H1 (cell line): ENCODE measurements around the gene LPIN2. TPM values are rescaled to one million over a fixed set of nuclear protein-coding genes. Genes with fewer than 3 reads are reported as not detected.

Source experiments
- CREB1 ChIP-seq: IDR thresholded peaks from 2 replicates; pipeline ENCODE4 v1.6.1; 2012; ENCODE audit warnings: inconsistent platforms
- EZH2 ChIP-seq: fragments of 200-600 bp; sonication (generic); IDR thresholded peaks from 2 replicates; pipeline ENCODE4 v1.7.1; 2012; ENCODE audit warnings: low read depth, mild to moderate bottlenecking, moderate library complexity, low read length, inconsistent platforms; ENCODE audit not compliant: severe bottlenecking
- GTF2F1 ChIP-seq: IDR thresholded peaks from 2 replicates; pipeline ENCODE4 v1.6.1; 2012; ENCODE audit warnings: low read depth, low read length, improper control_type of control experiment, borderline replicate concordance
- HDAC2 ChIP-seq, 2 experiments: fragments of 300-600 bp in 1 of 2; sonication (generic) in 1 of 2; IDR thresholded peaks; 2 replicates each; pipeline ENCODE4 v1.6.1; 2011 to 2012; ENCODE audit warnings: low read depth in 2 of 2, low read length in 2 of 2, mild to moderate bottlenecking in 2 of 2, moderate library complexity in 2 of 2, borderline replicate concordance in 1 of 2, inconsistent platforms in 1 of 2
- POLR2AphosphoS5 ChIP-seq: IDR thresholded peaks from 2 replicates; pipeline ENCODE4 v1.6.1; 2011; ENCODE audit warnings: low read depth, low read length
- SIRT6 ChIP-seq: IDR thresholded peaks from one replicate; pipeline ENCODE4 v1.7.1; 2012; ENCODE audit warnings: low read length, inconsistent platforms
- SRF ChIP-seq: IDR thresholded peaks from 2 replicates; pipeline ENCODE4 v1.6.1; 2011; ENCODE audit warnings: mild to moderate bottlenecking, low read depth, low read length, moderate library complexity
- polyA plus RNA-seq, 7 experiments: library from polyadenylated mRNA; depleted of rRNA in 3 of 7; stranded (reverse) in 5 of 7; unstranded in 2 of 7; fragments of >200 nt in 5 of 7; fragments of 200-250 nt in 2 of 7; gene quantifications; 1 replicate in 5 of 7; 2 replicates in 1 of 7; 4 replicates in 1 of 7; pipeline versions ENCODE4 v1.2.1 to v1.2.3, GENCODE V29; 2011 to 2013; ENCODE audit warnings: missing spikeins in 2 of 7, mixed read lengths in 2 of 7
- total RNA-seq: library from RNA; stranded (reverse); fragmentation: NEBNext Ultra II Directional; extraction: Animal tissue kit (Norgen Biotek cat#: 25700); gene quantifications from 2 replicates; pipeline ENCODE4 v1.2.1, GENCODE V29; 2021
- TF ChIP-seq, protein P1 (sequence below): fragments of 300-600 bp; sonication (generic); IDR thresholded peaks from 2 replicates; pipeline ENCODE4 v1.7.1; 2012; ENCODE audit warnings: low read length, moderate library complexity, mild to moderate bottlenecking, inconsistent platforms; ENCODE audit not compliant: insufficient replicate concordance

LPIN2 gene
- total and polyA plus RNA-seq, 2 of the 8 experiments (the other 6 are each of a cell fraction or from before 2014, with no cell fraction given) = 7.4 to 14.2 TPM

GRCh38 chr18:2978661-2979106 lies 34.3 kb downstream of the LPIN2 start (continued):
- TF ChIP-seq, protein P1, sequence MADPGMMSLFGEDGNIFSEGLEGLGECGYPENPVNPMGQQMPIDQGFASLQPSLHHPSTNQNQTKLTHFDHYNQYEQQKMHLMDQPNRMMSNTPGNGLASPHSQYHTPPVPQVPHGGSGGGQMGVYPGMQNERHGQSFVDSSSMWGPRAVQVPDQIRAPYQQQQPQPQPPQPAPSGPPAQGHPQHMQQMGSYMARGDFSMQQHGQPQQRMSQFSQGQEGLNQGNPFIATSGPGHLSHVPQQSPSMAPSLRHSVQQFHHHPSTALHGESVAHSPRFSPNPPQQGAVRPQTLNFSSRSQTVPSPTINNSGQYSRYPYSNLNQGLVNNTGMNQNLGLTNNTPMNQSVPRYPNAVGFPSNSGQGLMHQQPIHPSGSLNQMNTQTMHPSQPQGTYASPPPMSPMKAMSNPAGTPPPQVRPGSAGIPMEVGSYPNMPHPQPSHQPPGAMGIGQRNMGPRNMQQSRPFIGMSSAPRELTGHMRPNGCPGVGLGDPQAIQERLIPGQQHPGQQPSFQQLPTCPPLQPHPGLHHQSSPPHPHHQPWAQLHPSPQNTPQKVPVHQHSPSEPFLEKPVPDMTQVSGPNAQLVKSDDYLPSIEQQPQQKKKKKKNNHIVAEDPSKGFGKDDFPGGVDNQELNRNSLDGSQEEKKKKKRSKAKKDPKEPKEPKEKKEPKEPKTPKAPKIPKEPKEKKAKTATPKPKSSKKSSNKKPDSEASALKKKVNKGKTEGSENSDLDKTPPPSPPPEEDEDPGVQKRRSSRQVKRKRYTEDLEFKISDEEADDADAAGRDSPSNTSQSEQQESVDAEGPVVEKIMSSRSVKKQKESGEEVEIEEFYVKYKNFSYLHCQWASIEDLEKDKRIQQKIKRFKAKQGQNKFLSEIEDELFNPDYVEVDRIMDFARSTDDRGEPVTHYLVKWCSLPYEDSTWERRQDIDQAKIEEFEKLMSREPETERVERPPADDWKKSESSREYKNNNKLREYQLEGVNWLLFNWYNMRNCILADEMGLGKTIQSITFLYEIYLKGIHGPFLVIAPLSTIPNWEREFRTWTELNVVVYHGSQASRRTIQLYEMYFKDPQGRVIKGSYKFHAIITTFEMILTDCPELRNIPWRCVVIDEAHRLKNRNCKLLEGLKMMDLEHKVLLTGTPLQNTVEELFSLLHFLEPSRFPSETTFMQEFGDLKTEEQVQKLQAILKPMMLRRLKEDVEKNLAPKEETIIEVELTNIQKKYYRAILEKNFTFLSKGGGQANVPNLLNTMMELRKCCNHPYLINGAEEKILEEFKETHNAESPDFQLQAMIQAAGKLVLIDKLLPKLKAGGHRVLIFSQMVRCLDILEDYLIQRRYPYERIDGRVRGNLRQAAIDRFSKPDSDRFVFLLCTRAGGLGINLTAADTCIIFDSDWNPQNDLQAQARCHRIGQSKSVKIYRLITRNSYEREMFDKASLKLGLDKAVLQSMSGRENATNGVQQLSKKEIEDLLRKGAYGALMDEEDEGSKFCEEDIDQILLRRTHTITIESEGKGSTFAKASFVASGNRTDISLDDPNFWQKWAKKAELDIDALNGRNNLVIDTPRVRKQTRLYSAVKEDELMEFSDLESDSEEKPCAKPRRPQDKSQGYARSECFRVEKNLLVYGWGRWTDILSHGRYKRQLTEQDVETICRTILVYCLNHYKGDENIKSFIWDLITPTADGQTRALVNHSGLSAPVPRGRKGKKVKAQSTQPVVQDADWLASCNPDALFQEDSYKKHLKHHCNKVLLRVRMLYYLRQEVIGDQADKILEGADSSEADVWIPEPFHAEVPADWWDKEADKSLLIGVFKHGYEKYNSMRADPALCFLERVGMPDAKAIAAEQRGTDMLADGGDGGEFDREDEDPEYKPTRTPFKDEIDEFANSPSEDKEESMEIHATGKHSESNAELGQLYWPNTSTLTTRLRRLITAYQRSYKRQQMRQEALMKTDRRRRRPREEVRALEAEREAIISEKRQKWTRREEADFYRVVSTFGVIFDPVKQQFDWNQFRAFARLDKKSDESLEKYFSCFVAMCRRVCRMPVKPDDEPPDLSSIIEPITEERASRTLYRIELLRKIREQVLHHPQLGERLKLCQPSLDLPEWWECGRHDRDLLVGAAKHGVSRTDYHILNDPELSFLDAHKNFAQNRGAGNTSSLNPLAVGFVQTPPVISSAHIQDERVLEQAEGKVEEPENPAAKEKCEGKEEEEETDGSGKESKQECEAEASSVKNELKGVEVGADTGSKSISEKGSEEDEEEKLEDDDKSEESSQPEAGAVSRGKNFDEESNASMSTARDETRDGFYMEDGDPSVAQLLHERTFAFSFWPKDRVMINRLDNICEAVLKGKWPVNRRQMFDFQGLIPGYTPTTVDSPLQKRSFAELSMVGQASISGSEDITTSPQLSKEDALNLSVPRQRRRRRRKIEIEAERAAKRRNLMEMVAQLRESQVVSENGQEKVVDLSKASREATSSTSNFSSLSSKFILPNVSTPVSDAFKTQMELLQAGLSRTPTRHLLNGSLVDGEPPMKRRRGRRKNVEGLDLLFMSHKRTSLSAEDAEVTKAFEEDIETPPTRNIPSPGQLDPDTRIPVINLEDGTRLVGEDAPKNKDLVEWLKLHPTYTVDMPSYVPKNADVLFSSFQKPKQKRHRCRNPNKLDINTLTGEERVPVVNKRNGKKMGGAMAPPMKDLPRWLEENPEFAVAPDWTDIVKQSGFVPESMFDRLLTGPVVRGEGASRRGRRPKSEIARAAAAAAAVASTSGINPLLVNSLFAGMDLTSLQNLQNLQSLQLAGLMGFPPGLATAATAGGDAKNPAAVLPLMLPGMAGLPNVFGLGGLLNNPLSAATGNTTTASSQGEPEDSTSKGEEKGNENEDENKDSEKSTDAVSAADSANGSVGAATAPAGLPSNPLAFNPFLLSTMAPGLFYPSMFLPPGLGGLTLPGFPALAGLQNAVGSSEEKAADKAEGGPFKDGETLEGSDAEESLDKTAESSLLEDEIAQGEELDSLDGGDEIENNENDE = no peak
- TF ChIP-seq POLR2AphosphoS5 = no peak
- no peak for TF ChIP-seq SRF
- TF ChIP-seq EZH2 = no peak
- TF ChIP-seq SIRT6 = no peak
- no peak for TF ChIP-seq HDAC2 (IDR thresholded peaks at IDR 0.05; ENCODE audit: borderline replicate concordance in 1 of 2, low read depth in 2 of 2, low read length in 2 of 2)
- no peak for TF ChIP-seq CREB1
- no peak for TF ChIP-seq GTF2F1
